Stimulated activated CD4-positive, alpha-beta T cell treated with anti-CD3 and anti-CD28 coated beads, Interleukin-15, amount 100 ng/mL, for 24 hours (primary cell): ENCODE measurements around the gene NT5C1B.

Experiments
- DNase-seq: peaks from one replicate; pipeline ENCODE4 v3.0.0-alpha.2; 2020

Gene NT5C1B

DNA sequence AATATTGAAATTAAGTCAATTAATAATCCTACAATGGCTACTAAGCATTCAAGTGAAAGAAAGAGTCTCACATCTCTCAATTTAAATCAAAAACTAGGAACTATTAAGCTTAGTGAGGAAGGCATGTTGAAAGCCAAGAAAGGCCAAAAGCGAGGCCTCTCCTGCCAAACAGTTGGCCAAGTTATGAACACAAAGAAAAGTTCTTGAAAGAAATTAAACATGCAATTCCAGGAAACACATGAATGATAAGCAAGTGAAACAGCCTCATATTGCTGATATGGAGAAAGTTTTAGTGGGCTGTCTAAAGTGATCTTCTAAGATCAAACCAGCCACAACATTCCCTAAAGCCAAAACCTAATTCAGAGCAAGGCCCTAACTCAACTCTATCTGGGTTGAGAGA, 40.7 kb downstream of the NT5C1B start:
- DNase-seq = no peak

DNA sequence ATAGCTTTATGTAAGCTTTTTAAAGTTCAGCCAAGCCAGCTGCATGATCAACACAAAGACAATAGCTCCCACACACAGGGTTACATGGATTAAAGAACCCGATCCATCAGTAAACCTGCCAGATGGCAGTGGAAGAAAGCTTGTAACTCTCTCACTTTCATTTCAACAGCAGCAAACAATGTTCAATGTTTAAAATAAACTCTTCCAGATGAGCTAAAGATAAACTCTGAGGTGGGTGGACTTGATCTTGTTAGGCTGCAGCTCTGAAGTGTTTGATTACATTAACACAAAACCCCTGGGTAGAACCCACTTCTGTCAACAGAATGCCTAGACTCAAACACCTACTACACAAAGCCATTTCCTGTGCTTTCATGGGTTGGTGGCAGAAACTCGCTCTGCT, 42.8 kb downstream of the NT5C1B start:
- no peak for DNase-seq

DNA sequence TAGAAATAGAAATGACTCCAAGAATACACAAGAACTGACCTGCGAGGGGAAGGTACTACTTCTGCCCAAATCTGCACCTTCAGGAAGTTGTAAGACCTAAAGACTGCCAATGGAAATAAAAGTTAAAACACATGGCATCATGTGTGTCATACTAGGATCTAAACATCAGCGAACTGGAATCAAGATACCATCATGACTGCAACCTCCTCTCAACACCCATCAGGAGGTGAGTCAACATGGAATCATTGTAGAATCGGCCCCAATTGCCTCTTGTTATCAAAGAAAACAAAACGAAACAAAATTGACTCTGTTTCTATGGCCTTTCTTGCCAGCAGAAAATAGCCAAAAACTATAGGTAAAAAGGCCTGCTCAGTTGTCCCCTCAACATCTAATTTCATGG, 44.0 kb downstream of the NT5C1B start:
- no peak for DNase-seq

DNA sequence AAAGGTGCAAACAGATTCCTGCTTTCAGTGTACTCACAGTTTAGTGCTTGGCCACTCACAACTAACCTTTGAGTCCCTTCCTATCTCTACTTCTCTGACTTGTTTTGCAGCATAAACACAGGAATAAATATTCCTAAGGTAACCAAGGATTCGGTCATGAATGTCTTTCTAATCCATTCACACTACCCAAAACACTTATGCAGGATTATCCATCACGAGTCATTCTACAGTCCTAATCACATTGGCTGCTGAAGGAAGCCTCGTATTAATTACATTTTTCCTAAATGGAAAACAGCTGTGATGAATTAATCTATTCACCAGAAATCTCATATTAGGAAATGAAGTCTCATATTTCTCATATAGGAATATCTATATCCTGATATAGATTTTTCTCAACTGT, 45.2 kb downstream of the NT5C1B start:
- no peak for DNase-seq

DNA sequence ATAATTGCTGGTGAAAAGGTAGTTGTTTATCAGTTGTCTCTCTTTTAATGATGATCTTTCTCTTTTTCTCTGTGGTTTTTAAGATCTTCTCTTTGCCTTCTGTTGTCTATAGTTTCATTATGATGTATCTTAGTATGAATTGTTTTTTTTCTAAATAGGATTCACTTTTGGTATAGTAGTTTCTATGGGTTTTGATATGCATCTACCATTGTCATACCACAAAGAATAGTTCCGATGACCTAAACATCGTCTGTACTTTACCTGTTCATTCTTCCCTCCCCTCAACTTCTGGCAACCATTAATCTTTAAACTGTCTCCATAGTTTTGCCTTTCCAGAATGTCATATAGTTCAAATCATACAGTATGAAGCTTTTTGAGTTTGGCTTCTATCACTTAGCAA, 48.5 kb downstream of the NT5C1B start:
- DNase-seq = no peak

DNA sequence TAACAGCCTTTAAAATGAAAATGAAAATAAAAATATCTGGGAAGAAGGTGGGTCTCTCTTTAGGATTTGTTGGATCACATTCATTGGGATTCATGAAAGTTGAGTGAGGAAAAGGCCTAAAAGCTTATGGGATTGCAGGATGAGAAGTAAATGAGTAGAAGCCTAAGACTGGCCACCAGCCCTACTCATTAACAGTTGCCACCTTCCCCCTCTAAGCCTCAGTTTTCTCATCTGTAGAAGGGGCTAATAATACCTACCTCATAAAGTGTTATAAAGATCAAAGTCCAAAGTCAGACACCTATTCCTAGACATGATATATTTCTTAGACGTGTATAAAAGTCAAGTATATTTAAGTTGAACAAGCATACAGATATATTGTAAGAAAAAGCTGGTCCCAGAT, 52.7 kb downstream of the NT5C1B start:
- no peak for DNase-seq

DNA sequence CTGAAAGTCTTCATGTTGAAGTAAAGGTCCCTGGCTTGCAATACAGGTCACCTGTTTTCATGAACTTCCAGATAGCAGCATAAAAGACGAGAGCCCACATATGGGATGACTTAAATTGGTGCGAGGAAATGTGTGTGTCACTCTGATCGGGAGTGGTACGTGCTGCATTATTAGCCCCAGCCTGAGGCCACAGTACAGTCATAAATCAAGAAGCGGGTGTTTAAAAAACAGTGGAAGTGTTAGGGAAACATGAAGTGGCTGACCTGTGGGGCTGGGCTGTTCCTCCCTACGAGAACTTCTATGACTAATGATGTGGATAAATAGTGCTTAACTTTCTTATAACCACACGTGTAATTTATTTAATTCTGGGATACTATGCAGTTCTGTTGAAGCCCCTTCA, 53.3 kb downstream of the NT5C1B start:
- DNase-seq = no peak

DNA sequence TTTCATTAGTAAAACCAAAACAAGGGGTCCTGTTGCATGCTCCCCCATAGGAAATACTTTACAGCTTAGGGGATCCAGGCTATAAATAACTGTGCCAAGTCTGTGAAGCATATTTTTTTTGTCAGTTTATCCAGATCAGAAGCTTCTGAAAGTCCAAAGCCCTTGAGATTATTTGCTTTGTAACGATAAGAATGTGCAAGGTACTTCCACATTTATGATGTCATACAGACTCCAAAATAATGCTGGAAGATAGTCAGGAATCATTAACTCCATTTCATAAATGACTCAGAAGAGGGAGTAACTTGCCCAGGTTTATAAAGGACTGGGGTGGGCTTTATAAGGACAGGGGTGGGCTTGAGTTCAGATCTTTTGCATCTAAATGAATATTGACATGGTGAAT, 58.2 kb downstream of the NT5C1B start:
- no peak for DNase-seq

DNA sequence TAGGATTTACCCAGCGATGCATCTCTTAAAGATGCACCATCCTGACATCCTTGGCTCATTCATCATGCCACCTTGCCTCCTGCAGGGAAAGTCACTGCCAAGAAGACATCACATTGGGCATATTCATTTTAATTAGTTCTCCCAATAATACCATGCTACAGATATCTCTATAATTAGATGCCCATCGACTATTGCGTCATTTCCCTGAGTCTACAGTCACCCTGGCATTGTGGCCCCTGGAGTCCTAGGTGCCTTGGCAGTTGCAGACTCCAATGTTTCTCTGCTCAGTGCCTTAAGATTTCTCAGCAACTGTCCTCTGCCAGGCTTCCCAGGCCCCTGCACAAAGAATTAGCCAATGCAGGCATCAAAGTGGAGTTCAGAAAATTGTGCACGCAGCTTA, 61.5 kb downstream of the NT5C1B start:
- no peak for DNase-seq

DNA sequence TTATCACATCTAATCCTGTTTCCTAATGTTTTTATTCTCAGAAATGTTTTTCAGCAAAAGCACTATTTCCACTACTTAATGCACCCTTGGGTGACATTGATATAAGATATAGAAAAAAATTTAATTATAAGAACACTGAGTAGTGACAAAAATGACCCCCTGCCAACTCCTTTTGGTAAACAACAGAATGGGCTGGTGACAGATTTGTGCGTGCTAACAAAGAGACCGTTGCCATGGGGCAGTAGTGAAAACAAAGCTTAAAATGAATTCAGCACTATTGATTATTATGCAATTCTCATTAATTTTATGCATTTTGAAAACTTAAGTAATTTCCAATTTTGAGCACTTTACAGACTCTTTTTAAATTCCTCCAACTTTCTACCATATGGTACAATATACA, 62.0 kb downstream of the NT5C1B start:
- no peak for DNase-seq

DNA sequence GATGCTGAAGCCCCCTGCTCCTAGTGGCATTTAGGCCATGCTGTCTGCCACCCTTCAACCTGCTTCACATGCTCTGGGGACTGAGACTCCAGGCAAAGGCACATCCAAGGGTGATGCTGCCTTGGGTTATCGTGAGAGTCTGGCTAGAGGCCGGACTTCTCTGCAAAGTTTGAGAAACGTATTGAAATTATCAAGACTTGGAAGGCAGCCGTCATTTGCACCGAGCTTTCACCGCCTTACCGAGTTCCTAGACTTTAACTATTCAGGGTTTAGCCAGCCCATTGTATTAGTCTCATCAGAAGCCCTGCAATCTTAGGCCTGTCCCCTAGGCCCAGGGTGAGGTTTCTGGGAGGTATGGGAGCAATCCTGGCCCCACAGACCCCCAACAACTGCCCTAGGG, 62.9 kb downstream of the NT5C1B start:
- DNase-seq = no peak

DNA sequence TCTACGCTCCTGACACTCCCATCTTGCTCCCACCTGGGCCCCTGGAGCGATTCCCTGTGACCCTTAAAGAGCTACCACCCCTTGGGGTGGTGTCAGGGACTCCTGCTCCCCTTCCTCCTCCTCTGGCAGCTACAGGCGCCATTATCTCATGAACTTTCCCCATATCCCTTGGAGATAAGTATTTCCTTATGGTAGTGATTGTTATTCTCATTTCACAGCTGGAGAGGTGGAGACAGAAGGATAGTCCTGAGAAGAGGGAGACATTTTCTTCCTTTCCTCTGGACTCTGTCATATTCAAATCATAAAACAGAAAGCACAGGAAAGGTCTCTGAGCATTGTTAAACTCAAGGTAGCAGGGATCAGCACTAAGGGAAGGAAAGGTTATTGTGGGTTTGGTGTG, 63.5 kb downstream of the NT5C1B start:
- DNase-seq = no peak

DNA sequence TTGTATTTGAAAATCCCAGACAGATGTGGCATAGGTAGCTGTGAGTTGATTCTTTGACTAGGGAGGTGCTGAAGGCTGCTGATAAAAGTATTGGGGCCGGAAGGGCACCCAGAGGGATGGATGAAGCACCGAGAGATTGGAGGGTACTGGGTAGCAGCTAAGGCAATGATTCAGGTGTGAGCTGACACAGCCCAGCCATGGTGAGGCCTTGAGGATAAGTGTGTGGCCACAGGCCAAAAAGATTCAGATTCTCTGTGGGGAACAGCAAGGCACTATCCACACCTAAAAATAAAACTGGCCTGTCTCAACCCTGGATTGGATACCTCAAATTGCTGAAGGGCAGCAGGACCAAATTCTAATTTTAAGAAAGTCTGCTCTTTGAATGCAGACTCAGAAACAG, 64.1 kb downstream of the NT5C1B start:
- DNase-seq = no peak

DNA sequence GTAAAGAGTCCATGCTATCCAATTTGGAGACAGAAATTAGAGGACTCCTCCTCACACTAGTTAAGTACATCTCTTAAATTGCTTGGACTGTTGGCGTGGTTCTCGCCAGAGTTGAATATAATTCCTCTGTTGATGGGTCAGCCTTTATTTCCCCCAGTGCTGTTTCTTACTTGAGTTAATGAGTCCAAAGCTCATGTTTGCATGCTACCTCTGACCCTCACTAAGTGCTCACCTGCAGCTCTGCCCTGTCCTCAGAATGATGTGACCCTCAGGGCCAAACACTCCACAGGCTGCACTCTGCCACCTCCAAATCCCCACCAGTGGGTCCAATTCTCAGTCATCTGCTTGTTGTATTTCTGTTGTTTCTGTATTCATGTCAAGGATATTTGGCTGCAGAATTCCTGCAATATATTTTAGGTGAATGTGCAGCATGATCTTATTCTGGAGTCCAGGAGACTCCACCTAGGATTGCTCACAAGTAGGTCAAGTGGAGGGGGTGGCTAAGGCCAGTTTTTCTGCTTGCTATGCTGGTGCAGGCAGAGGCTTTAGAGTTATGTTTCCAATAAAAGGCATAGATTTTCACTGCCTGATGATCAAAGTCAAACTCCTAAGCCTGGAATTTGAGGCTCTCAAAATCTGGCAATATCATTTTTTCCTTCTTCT, 66.8 kb downstream of the NT5C1B start:
- no peak for DNase-seq

DNA sequence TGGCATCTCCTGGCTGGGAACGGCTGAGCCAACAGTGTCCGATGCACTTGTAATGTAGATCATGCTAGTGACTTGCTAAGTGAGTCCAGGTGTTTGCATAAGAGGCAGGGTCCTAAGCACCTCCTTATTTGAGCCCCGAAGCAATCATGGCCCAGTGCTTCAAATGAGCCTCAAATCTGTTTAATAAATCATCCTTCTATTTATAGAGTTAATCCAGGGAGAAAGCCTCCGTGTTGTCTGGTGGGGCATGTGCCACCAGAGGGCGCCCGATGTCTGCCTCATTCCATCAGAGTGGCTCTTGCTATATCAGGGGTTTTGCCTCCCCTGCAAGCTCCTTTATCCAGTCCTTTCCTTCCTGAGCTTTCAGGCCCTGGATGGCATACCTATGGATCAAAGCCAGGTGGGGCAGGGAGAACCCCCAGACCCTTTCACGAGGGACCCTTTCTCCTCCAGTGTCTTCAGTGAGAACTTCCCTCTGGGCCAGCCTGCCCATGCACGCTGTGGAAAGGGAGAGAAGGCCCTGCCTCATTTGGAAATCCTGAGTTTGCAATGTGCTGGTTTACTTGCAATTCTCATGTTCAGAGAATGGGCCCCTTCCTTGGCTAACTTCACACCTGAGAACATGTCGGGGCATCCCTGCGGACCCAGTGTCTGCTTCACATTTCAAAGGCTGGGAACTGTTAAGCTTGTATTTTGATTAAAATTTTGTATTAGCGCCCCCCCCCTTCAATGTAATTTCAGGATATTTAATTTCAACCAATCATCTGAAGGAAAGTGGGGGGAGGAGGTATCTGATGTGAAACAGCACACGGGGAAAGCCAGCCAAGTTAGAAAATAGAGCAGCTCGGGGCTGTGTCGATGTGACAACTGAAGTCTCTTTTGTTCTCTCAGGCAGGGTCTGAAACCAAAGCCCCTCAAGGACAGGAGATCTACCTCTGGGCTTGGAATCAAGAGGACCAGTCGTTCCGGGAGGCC, 68.6 kb downstream of the NT5C1B start:
- peak; percentile 80 for DNase-seq

DNA sequence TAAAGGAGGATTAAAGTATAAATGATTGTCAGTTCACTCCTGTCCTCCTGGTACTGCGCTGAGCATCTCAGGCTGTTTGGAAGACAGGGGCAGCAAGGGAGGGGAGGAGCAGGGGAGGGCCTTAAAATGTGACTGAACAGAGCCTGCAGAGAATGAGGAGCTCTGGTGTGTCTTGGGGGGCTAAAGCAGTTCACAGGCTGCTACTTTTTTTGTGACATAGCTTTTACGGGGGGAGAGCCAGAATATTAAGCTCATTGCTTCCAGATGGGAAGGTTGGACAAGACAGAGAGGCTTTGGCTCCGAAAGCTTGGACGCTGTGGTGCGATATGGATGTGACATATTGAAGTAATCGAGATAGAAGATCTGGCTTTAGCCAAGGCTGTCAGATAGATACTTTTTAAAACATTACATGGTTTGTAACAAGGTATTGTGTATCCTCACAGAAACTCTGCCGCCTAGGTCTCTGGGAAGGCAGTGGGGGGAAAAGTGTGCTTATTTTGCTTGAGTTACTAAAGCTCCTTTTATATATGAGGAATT, 69.4 kb downstream of the NT5C1B start:
- DNase-seq = no peak

DNA sequence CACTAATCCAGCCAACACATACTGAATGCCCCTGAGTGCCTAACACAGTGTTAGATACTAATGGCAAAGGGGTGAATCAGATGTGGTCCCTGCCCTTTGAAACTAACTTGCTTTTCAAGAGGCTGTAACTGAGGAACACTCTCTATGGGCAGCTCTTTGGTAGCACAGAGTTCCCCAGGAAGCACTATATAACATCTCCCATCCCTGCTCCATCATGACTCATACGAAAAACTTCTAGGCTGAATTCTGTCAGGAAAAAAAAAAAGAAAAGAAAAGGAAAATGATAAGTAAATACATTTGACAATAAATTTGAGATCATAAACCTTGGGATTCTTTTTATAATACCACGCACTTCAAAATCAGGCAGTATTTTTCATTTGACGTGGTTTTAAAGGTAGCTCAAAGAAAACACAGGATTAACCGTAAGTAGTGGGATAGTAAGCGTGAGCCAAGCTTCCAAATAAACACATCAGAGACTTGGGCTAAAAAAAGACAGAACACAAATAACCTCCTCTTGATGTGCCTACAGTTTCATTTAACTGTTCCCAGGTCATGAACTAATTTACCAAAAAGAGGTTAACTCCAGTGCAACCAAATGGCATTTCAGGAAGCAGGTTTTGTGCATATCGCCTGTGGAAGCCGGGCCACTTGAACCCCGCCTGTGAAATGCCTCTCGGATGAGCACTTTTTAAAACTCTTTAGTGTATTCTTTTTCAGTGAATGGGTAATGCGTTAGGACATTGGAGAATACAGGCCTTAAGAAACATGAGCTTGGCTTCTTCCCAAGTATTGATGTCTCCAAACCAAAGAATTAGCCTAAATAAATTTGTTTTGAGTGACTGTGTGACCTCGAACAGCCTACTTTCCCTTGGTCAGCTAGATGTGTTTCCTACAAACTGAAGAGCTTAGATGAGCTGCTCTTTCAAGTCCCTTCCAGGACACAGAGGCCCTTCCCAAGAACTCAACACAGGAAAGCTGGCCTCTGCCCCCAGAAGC, 71.0 kb downstream of the NT5C1B start:
- DNase-seq = no peak

DNA sequence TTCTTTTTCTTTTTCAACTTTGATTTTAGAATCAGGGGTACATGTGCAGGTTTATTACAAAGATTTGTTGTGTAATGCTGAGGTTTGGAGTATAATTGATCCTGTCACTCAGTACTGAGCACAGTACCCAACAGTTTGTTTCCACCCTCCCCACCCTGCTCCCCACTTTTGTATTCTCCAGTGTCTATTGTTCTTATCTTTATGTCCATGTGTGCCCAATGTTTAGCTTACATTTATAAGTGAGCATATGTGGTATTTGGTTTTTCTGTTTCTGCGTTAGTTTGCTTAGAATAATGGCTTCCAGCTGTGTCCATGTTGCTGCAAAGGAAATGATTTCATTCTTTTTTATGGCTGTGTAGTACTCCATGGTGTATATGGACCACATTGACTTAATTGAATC, 72.0 kb downstream of the NT5C1B start:
- DNase-seq = no peak

DNA sequence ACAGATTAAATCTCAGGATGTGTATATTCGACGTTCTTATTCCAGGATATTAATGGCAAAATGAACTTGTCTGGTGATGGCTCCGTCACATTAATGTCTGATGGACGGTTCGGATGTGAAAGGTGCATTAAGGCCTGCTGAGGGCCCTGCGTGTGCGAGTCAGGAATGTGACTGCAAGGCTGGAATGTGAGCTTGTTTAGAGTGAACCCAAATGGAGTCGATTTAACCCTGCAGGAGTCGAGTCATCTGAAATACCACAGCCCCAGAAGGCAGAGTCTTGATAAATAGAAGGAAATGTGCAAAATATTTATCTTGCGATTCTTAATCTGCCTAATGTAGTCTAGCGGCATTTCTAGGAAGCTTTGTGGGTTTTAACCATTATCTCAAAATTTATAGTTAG, 73.3 kb downstream of the NT5C1B start:
- DNase-seq = no peak

DNA sequence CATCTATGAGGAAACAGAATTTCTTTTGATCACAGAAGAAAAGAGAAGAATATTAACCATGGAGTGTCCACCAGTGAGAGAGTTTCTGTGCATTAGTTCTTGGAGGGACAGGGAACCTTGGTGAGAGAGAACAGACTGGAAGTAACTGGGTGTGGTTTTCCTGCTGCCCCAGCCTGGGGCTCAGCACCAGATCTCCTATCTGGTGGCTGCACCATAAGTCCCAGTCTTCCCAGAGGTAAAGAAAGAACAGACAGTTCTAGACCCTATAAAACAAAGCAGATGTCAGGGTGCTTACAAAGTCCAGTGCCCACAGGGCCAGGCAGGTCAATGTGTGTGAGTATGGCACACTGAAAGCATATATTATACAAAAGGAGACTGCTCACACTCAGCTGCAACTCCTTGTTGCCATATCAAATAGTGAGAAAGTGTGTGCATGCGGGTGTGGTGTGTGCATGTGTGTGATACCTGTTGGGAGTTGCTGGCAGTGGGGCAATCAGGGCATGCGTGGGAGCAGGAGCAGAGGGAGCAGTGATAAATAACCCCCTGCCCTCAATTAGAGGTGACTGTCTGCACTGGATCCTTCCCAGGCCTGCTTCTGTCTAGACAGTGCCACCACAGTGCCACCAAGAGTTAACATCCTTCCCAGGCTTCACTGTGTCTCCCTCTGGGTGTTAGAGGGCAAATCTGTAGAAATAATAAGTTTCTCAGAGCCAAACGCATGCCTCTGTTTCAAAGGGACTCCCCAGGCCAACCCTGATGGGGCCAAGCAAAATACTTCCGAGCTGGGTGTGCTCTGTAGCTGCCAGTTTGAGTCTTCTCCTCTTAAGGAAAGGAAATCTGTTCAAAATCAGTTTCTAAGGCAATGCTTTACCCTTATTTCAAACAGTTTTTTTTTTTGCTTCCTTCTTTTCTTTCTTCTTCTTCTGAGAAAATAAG, 74.6 kb downstream of the NT5C1B start:
- DNase-seq = no peak
